IPS-18a (cell line): ENCODE results near the gene GRIN3B.

Experiments used
- H3K27ac ChIP-seq: one replicate; pipeline ENCODE4 v1.5.1; 2013; ENCODE audit warnings: low read length
- H3K27me3 ChIP-seq: one replicate; pipeline ENCODE4 v1.6.1; 2013; ENCODE audit warnings: mild to moderate bottlenecking, low read length; ENCODE audit not compliant: control insufficient read depth, insufficient read depth
- H3K36me3 ChIP-seq: one replicate; pipeline ENCODE4 v1.6.1; 2013; ENCODE audit warnings: low read depth, low read length; ENCODE audit not compliant: control insufficient read depth
- H3K4me1 ChIP-seq: one replicate; pipeline ENCODE4 v1.6.1; 2013; ENCODE audit warnings: low read depth, low read length; ENCODE audit not compliant: control insufficient read depth
- H3K4me3 ChIP-seq: one replicate; pipeline ENCODE4 v1.5.1; 2013; ENCODE audit warnings: low read length
- H3K9ac ChIP-seq: one replicate; pipeline ENCODE4 v1.6.1; 2013; ENCODE audit warnings: mild to moderate bottlenecking, low read length, moderate library complexity
- H3K9me3 ChIP-seq: one replicate; pipeline ENCODE4 v1.6.1; 2013; ENCODE audit warnings: low read depth, low read length; ENCODE audit not compliant: control insufficient read depth

The GRIN3B gene

GRCh38 chr19:1055028-1055425, 54.8 kb downstream of the GRIN3B start:
- Histone ChIP-seq H3K36me3 (no peaks in the 10 kb centered on the region), H3K9ac (no peak overlapping the region), H3K4me3 (no peak overlapping the region), H3K4me1 (no peaks in the 10 kb centered on the region), H3K27ac (no peak overlapping the region), H3K27me3 (no peaks in the 10 kb centered on the region), H3K9me3 (peaks cover 5% of the 10 kb centered on the region)

- no peaks in the 10 kb centered on the region for H3K27me3 ChIP-seq
- no peak overlapping the region for H3K9ac ChIP-seq
- H3K27ac ChIP-seq: no peak overlapping the region
- H3K36me3 ChIP-seq: no peaks in the 10 kb centered on the region
- H3K9me3 ChIP-seq: peaks cover 5% of the 10 kb centered on the region
- H3K4me1 ChIP-seq: no peaks in the 10 kb centered on the region
- H3K4me3 ChIP-seq: no peak overlapping the region
These were observed 55.8 kb downstream of the GRIN3B start for GRCh38 chr19:1055886-1056620.

GRCh38 chr19:1057176-1057855, 57.1 kb downstream of the GRIN3B start:
- H3K36me3 ChIP-seq: no peaks in the 10 kb centered on the region
- no peaks in the 10 kb centered on the region for H3K4me1 ChIP-seq
- H3K9me3 ChIP-seq: peaks cover 5% of the 10 kb centered on the region
- H3K4me3 ChIP-seq: no peak overlapping the region
- no peaks in the 10 kb centered on the region for H3K27me3 ChIP-seq
- no peak overlapping the region for H3K27ac ChIP-seq
- H3K9ac ChIP-seq: no peak overlapping the region

- Histone ChIP-seq H3K36me3 (no peaks in the 10 kb centered on the region), H3K4me1 (no peaks in the 10 kb centered on the region), H3K9me3 (peaks cover 5% of the 10 kb centered on the region), H3K9ac (no peak overlapping the region), H3K27ac (no peak overlapping the region), H3K4me3 (no peak overlapping the region), H3K27me3 (no peaks in the 10 kb centered on the region)
These were observed 57.9 kb downstream of the GRIN3B start for GRCh38 chr19:1058112-1058511.
